Keratinocyte (primary cell): ENCODE measurements around the gene WASHC4. TPM values are rescaled to one million over a fixed set of nuclear protein-coding genes. Genes with fewer than 3 reads are reported as not detected.

ENCODE experiments used
- DNase-seq: peaks from one replicate; pipeline ENCODE4 v3.0.0-alpha.2; 2011; ENCODE audit warnings: low read depth, missing footprints, low spot score
- FAIRE-seq: peaks from 2 replicates; lab custom pipeline; 2011; peaks lifted over from hg19 to GRCh38; lab: Jason Lieb, UNC
- H2AFZ ChIP-seq: 2 replicates; pipeline ENCODE4 v1.6.0; 2012; ENCODE audit warnings: low read length, control low read depth, inconsistent platforms; ENCODE audit not compliant: control insufficient read depth
- H3K27ac ChIP-seq: 2 replicates; pipeline ENCODE4 v1.5.1; 2011; ENCODE audit warnings: low read length; ENCODE audit not compliant: control insufficient read depth, insufficient read depth
- H3K27me3 ChIP-seq: 3 replicates; pipeline ENCODE4 v1.6.0; 2011; ENCODE audit warnings: low read length; ENCODE audit not compliant: control insufficient read depth, insufficient read depth; ENCODE audit errors: extremely low read depth
- H3K36me3 ChIP-seq, 2 experiments: 2 replicates in 1 of 2; 3 replicates in 1 of 2; pipeline ENCODE4 v1.5.1; 2011; ENCODE audit warnings: low read length in 2 of 2, mild to moderate bottlenecking in 1 of 2; ENCODE audit not compliant: control insufficient read depth in 2 of 2, insufficient read depth in 2 of 2; ENCODE audit errors: extremely low read depth in 1 of 2
- H3K4me1 ChIP-seq: 3 replicates; pipeline ENCODE4 v1.5.1; 2011; ENCODE audit warnings: low read length; ENCODE audit not compliant: control insufficient read depth, insufficient read depth; ENCODE audit errors: extremely low read depth
- H3K4me2 ChIP-seq: 3 replicates; pipeline ENCODE4 v1.6.0; 2011; ENCODE audit warnings: low read depth, low read length; ENCODE audit not compliant: control insufficient read depth, insufficient read depth; ENCODE audit errors: extremely low read depth
- H3K4me3 ChIP-seq, 3 experiments: fragments of 200-600 bp in 1 of 3; sonication (generic) in 1 of 3; 2 replicates in 2 of 3; 3 replicates in 1 of 3; pipeline ENCODE4 v1.5.1; 2011 to 2016; ENCODE audit warnings: low read length in 3 of 3, mild to moderate bottlenecking in 3 of 3, control low read depth in 2 of 3, inconsistent platforms in 1 of 3, low read depth in 1 of 3, mixed read lengths in 1 of 3, mixed run types in 1 of 3, moderate library complexity in 1 of 3; ENCODE audit not compliant: control insufficient read depth in 2 of 3, insufficient read depth in 2 of 3; ENCODE audit errors: extremely low read depth in 1 of 3
- H3K79me2 ChIP-seq: 2 replicates; pipeline ENCODE4 v1.6.0; 2012; ENCODE audit warnings: low read length; ENCODE audit not compliant: control insufficient read depth, insufficient read depth
- H3K9ac ChIP-seq: 3 replicates; pipeline ENCODE4 v1.6.0; 2011; ENCODE audit warnings: low read length; ENCODE audit not compliant: control insufficient read depth, insufficient read depth; ENCODE audit errors: extremely low read depth
- H3K9me1 ChIP-seq: 3 replicates; pipeline ENCODE4 v1.6.0; 2011; ENCODE audit warnings: low read length; ENCODE audit not compliant: control insufficient read depth, insufficient read depth; ENCODE audit errors: extremely low read depth
- H3K9me3 ChIP-seq: 2 replicates; pipeline ENCODE4 v1.5.1; 2012; ENCODE audit warnings: low read depth, low read length; ENCODE audit not compliant: control insufficient read depth
- H4K20me1 ChIP-seq: 3 replicates; pipeline ENCODE4 v1.6.0; 2011; ENCODE audit warnings: low read length; ENCODE audit not compliant: control insufficient read depth, insufficient read depth; ENCODE audit errors: extremely low read depth
- CTCF ChIP-seq, 3 experiments: IDR thresholded peaks in 1 of 3; conservative IDR thresholded peaks in 1 of 3; optimal IDR thresholded peaks in 1 of 3; 2 replicates in 2 of 3; 3 replicates in 1 of 3; pipeline versions ENCODE3 to v1.5.1; 2011; ENCODE audit warnings: low read length in 3 of 3, mild to moderate bottlenecking in 3 of 3, moderate library complexity in 2 of 3, control low read depth in 1 of 3, inconsistent platforms in 1 of 3; ENCODE audit not compliant: insufficient read depth in 2 of 3; ENCODE audit errors: extremely low read depth in 1 of 3
- EZH2 ChIP-seq: IDR thresholded peaks from one replicate; pipeline ENCODE4 v1.6.1; 2012; ENCODE audit warnings: inconsistent platforms, mild to moderate bottlenecking, low read length, moderate library complexity
- dilution Hi-C: fragments of 300-500 bp; cut with MboI; formaldehyde crosslinking; loops from one replicate; pipeline ENCODE4 v1.7.0; 2020; ENCODE audit warnings: low sequenced_read_pairs; ENCODE audit not compliant: extremely low pct_ligation_motif_present
- polyA plus RNA-seq, 5 experiments: library from polyadenylated mRNA; depleted of rRNA in 3 of 5; stranded (reverse) in 3 of 5; stranded (forward) in 1 of 5; unstranded in 1 of 5; fragments of >200 nt; gene quantifications; 1 replicate in 1 of 5; 2 replicates in 3 of 5; 3 replicates in 1 of 5; pipeline versions ENCODE4 v1.2.1 to v1.2.3, GENCODE V29; 2011 to 2012; ENCODE audit warnings: missing spikeins in 2 of 5, low read depth in 1 of 5, low replicate concordance in 1 of 5

The WASHC4 gene
- polyA plus RNA-seq, 1 donor (not counting 4 experiments of a cell fraction or from before 2014, with no cell fraction given), result 58.1 TPM

DNA sequence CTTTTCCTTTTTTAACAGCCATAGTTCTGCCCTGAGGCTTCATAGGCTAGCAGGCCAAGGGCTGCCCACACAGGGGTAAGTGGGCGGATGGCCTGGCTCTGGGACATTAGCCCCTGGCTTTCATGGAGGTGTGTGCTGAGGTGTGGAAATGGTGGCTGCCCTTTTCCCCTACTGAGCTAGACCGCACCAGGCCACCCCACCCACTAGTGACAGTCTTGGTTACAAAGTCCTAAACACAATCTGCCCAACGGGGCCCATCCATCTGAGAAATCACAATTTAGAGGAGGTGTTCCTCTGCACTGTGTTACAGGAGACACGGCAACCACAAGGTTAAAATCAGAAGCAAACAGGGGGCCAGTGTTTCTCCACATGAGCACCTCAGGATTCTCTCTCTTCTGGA, 92.9 kb downstream of the WASHC4 start:
- FAIRE-seq (no peak), DNase-seq (no peak)
- Histone ChIP-seq H2AFZ (no peak overlapping the region), H3K79me2 (no peaks in the 10 kb centered on the region), H3K4me3 (no peak overlapping the region), H3K4me1 (no peaks in the 10 kb centered on the region), H3K9me3 (no peaks in the 10 kb centered on the region), H3K9ac (no peak overlapping the region), H3K9me1 (no peaks in the 10 kb centered on the region), H4K20me1 (no peaks in the 10 kb centered on the region), H3K27me3 (no peaks in the 10 kb centered on the region), H3K4me2 (no peak overlapping the region), H3K36me3 (peaks cover 26 to 27% of the 10 kb centered on the region in 2 experiments), H3K27ac (no peak overlapping the region)
- dilution Hi-C loops, result no loop called here
- no peak for TF ChIP-seq EZH2
- no peak for TF ChIP-seq CTCF (optimal IDR thresholded peaks at IDR 0.05 in 1 of 3, IDR thresholded peaks at IDR 0.05 in 1 of 3, conservative IDR thresholded peaks at IDR 0.05 in 1 of 3; ENCODE audit: extremely low read depth in 1 of 3, insufficient read depth in 2 of 3, low read length in 3 of 3)

DNA sequence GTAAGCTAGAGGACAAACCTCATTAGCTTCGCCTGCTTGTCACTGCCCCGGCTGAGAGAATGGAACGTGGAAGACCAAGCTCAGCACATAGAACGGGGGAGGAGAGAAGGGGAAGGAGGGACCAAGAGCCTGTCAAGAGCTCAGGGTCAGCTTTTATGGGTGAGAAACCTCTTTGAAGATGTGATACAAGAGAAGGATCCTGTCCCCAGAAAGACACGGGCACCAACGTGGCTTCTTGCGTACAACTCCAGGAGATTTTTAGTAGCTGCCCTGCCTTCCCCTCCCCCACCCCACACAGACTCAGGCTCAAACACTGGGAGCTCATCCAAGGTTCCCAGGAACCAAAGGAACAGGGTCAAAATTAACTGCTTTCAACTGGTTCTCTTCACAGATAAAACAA, 93.8 kb downstream of the WASHC4 start:
- no peaks in the 10 kb centered on the region for H3K4me1 ChIP-seq
- no peaks in the 10 kb centered on the region for H3K79me2 ChIP-seq
- DNase-seq (no peak), FAIRE-seq (no peak)
- H3K4me3 ChIP-seq, result no peak overlapping the region
- H3K36me3 ChIP-seq, result peaks cover 27% of the 10 kb centered on the region in 2 experiments
- TF ChIP-seq CTCF (optimal IDR thresholded peaks at IDR 0.05 in 1 of 3, IDR thresholded peaks at IDR 0.05 in 1 of 3, conservative IDR thresholded peaks at IDR 0.05 in 1 of 3; ENCODE audit: extremely low read depth in 1 of 3, insufficient read depth in 2 of 3, low read length in 3 of 3), result no peak
- TF ChIP-seq EZH2, result no peak
- no peak overlapping the region for H2AFZ ChIP-seq
- dilution Hi-C loops, result no loop called here
- H4K20me1 ChIP-seq, result no peaks in the 10 kb centered on the region
- no peak overlapping the region for H3K27ac ChIP-seq
- H3K9me1 ChIP-seq, result no peaks in the 10 kb centered on the region
- no peak overlapping the region for H3K9ac ChIP-seq
- H3K4me2 ChIP-seq, result no peak overlapping the region
- no peaks in the 10 kb centered on the region for H3K9me3 ChIP-seq
- no peaks in the 10 kb centered on the region for H3K27me3 ChIP-seq
